RKO (cell line): ENCODE measurements around the gene ZDHHC18.
"Not testable (repeated sequence)": the region's sequence is repeated elsewhere in the genome, so short reads cannot be mapped to it uniquely, and the experiment has no call there.

Source experiments
- DNase-seq: peaks from one replicate; pipeline ENCODE4 v3.0.0-alpha.2; 2016; ENCODE audit warnings: low spot score

The ZDHHC18 gene

GRCh38 chr1:26791148-26791547 is 35.3 kb upstream of the ZDHHC18 start:
- no peak for DNase-seq

DNA sequence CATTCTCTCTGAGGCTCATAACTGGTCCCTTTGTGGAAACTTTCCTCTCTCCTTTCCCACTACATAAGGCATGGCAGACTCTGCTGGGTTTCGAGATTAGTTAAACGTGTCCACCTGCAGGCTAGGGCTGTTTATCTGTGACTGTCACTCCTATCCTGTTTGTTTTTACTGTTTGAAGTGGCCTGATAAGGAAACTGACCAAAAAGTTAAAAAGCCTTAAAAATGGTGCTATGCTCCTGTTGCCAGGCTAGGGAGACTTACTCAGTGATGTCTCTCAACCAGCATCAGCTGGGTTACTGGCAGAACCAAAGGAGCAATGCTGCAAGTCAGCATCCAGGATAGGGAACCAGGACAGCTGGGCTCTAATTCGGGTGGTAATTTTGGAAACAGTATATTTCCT is 34.9 kb upstream of the ZDHHC18 start:
- DNase-seq = no peak

GRCh38 chr1:26792924-26793323 is 33.6 kb upstream of the ZDHHC18 start:
- DNase-seq = no peak

GRCh38 chr1:26794391-26794790 is 32.1 kb upstream of the ZDHHC18 start:
- no peak for DNase-seq

GRCh38 chr1:26797627-26798026 is 28.9 kb upstream of the ZDHHC18 start:
- DNase-seq = no peak

DNA sequence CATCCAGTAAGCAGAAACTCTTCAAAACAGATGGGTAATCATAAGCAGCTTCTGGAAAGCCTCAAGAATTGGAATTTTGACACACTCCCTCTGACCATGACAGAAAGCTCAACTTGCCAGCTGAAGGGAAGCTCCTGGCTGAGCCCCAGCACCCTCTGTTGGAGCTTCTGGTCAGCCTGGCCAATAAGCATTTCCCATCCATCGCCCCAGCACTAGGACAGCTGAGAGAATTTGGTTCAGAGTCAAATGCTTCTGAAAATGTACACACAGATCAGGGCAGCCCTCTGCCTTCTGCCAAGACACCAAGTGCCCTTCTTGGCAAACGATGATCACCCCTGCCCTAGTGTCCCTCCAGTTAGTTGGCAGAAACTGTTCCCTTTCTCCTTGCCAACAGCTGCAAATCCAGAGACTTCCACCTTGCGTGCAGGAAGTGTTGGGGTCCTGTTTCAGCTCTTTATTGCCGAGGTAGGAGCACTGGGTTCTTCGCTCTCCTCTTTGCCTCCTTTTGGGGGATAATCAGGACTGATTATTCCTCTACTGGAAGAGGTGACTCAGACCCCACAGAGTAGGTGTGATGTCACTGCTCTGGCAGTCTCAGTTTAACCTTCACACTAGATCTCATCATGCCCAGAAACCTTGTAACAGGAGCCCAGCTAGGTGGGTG is 26.9 kb upstream of the ZDHHC18 start:
- DNase-seq = no peak

DNA sequence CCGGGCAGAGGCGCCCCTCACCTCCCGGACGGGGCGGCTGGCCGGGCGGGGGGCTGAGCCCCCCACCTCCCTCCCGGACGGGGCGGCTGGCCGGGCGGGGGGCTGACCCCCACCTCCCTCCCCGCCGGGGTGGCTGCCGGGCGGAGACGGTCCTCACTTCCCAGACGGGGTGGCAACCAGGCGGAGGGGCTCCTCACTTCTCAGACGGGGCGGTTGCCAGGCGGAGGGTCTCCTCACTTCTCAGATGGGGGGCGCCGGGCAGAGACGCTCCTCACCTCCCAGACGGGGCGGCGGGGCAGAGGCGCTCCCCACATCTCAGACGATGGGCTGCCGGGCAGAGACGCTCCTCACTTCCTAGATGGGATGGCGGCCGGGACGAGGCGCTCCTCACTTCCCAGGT is 22.6 kb upstream of the ZDHHC18 start:
- DNase-seq = not testable (repeated sequence)

- peak; percentile 74 for DNase-seq
Observed at GRCh38 chr1:26810105-26810504, 16.4 kb upstream of the ZDHHC18 start.

DNA sequence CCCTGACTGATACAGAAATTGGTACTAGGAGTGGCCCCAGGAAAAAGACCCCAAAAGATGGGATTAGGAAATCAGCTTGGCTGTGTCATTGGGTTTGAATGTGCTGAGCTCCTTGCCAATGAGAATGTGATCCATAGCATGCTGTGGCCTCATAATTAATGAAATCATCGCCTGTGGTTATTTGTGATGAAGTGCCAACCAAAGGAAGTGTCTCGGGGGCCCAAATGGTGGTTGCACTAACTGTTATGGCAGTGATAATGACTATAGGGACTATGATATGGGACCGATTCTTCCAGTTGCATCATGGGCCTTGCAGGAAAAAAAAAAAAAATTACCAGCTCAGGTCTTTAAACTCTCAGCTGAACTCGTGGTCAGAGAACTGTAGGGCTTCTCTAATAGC is 15.4 kb upstream of the ZDHHC18 start:
- no peak for DNase-seq

DNA sequence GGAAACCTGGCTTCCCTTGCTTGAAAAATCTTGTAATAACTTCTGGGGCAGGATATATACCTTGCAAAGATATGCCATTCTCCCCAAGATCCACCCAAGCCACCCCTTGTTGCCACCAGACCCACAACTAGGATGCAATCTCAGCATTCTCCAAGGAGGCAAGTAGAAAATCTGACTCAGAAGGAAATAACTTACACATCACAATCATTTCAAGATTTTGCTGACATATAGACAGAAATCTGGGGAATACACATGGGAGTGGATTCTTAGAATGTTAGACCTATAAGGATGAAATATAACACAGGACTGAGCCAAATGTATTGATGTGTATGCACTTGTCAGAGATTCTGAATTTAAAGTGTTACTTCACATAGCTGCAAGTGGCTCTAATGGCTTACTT is 14.8 kb upstream of the ZDHHC18 start:
- no peak for DNase-seq

- no peak for DNase-seq
Observed at GRCh38 chr1:26814377-26814776, 12.1 kb upstream of the ZDHHC18 start.

DNA sequence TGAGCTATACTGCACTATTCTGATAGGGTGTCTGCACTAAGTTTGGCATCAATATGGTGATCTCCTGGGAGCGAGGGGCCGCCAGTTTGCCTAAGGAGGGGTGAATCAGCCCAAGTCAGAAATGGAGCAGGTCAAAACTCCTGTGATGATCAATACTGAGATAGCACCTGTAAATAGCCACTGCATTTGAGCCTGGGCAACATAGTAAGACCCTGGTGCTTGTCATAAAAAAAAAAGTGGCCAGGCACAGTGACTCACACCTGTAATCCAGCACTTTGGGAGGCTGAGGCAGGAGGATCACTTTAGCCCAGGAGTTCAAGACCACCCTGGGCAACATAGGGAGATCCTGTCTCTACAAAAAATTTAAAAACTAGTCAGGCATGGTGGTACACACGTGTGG is 11.6 kb upstream of the ZDHHC18 start:
- DNase-seq = no peak

- DNase-seq = no peak
Observed at GRCh38 chr1:26820784-26821269, 5.7 kb upstream of the ZDHHC18 start.

- DNase-seq = no peak
Observed at GRCh38 chr1:26822737-26823395, 3.6 kb upstream of the ZDHHC18 start.

GRCh38 chr1:26824731-26825130 is 1.8 kb upstream of the ZDHHC18 start:
- no peak for DNase-seq

- DNase-seq = no peak
Observed at GRCh38 chr1:26827106-26827604, 667 bp downstream of the ZDHHC18 start.

DNA sequence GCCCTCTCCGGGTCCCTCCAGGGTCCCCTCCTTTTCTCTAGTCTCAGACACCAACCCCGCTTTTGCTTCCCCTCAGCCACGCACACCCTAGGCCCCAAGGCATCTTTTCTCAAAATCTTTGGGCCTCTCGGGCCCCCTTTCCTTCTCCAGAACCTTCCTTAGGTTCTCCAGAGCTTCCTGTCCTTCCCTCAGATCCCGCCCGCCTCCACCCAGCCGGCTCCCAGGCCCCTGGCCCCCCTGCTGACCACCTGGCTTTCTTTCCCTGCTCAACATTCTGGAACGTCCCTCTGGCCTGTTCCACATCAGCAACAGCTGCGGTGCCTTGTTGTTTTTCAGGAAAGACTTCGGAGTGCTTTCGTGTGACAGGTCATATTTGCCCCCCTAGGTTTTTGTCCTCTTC is 1.2 kb downstream of the ZDHHC18 start:
- DNase-seq = no peak

DNA sequence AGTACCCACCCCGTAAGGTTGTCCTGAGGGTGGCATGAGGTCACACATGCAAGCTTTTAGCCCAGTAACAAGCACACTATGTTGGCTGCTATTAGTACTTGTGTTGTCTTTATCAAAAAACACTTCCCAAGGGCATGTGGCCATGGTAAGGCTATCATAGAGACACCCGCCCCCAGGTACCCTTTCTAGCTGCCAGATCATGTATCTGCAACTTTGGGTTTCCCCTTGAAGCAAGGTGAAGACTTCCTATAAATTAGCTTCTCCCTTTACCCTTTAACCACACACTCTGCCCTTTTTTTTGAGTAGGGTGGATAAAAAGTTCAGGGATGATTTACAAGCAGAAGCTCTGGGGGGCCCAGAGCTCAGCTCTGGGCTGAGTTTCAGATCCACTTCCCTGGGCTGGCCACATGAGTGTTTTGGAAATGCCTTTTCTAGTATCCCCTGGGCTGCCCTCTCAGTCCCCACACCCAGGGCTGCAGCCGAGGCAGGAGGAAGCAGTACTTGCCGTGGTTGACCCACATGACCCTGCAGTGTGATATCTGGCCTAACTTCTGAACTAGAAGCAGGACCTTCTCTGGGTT is 2.0 kb downstream of the ZDHHC18 start:
- DNase-seq = no peak

GRCh38 chr1:26829184-26829911 is 2.9 kb downstream of the ZDHHC18 start:
- DNase-seq = no peak

DNA sequence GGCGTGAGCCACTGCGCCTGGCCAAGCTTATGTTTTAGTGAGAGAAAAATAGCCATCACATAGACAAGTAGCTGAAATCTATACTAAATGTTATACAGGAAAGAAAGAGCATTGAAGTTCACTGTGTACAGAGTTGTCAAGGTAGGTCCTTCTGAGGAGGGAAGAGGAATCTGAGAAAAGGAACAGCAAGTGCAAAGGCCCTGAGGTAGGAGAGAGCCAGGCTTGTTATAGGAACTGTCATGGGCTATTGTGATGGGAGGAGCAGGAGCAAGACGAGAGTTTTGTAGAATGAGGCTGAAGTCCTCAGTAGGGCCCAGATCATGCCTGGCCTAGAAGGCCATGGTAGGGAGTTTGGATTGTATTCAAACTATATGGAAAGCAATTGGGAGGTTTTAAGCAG is 4.6 kb downstream of the ZDHHC18 start:
- DNase-seq = no peak

GRCh38 chr1:26831546-26832248 is 5.2 kb downstream of the ZDHHC18 start:
- no peak for DNase-seq
